Subcutaneous adipose tissue (tissue), 4 donors: Measurements from ENCODE around the gene RAB37. TPM values are rescaled to one million over a fixed set of nuclear protein-coding genes. Genes with fewer than 3 reads are reported as not detected.

Source experiments
- CTCF ChIP-seq: fragments of 450-650 bp; IDR thresholded peaks from one replicate; pipeline ENCODE4 v1.5.1; 2016; ENCODE audit warnings: low read depth, mild to moderate bottlenecking, control low read depth, antibody characterized with exemption, moderate library complexity
- total RNA-seq, 4 donors: library from RNA; depleted of rRNA; stranded (reverse); fragments of >200 nt; gene quantifications; one replicate each; pipeline ENCODE4 v1.1.0, GENCODE V29; 2016

RAB37 gene
- total RNA-seq, 4 donors from 2014 or later: 1.0 to 2.4 (median 1.9) TPM; not detected in 1

- TF ChIP-seq CTCF: no peak
These were observed 3.8 kb downstream of the RAB37 start for GRCh38 chr17:74740641-74741387.

GRCh38 chr17:74742153-74742515 lies 5.1 kb downstream of the RAB37 start:
- no peak for TF ChIP-seq CTCF

- no peak for TF ChIP-seq CTCF
These were observed 6.0 kb downstream of the RAB37 start for GRCh38 chr17:74742978-74743545.

GRCh38 chr17:74743755-74744154 lies 6.7 kb downstream of the RAB37 start:
- TF ChIP-seq CTCF: no peak

GRCh38 chr17:74744349-74744713 lies 7.3 kb downstream of the RAB37 start:
- TF ChIP-seq CTCF: no peak

GRCh38 chr17:74744714-74745547 lies 7.9 kb downstream of the RAB37 start:
- no peak for TF ChIP-seq CTCF

GRCh38 chr17:74745548-74746177 lies 8.6 kb downstream of the RAB37 start:
- TF ChIP-seq CTCF: no peak
